GM21367 (cell line): Measurements from ENCODE around the gene PTPRB.
"Not testable (repeated sequence)": the region's sequence is repeated elsewhere in the genome, so short reads cannot be mapped to it uniquely, and the experiment has no call there.

Experiments used
- ATAC-seq: cut with Tn5 transposase; IDR thresholded peaks from one replicate; pipeline ENCODE4 v1.9.1; 2021; ENCODE audit not compliant: unreplicated experiment

Gene PTPRB

GRCh38 chr12:70549340-70550179, 87.7 kb downstream of the PTPRB start:
- ATAC-seq: no peak

- no peak for ATAC-seq
These were observed 93.8 kb downstream of the PTPRB start for GRCh38 chr12:70543444-70543843.

GRCh38 chr12:70540996-70541395, 96.2 kb downstream of the PTPRB start:
- no peak for ATAC-seq

GRCh38 chr12:70536650-70537049, 100.6 kb downstream of the PTPRB start:
- ATAC-seq: no peak

- no peak for ATAC-seq
These were observed 101.3 kb downstream of the PTPRB start for GRCh38 chr12:70535896-70536374.

- no peak for ATAC-seq
These were observed 102.8 kb downstream of the PTPRB start for GRCh38 chr12:70534466-70534865.

GRCh38 chr12:70529647-70530046, 107.6 kb downstream of the PTPRB start:
- ATAC-seq: no peak

GRCh38 chr12:70520847-70521246, 116.4 kb downstream of the PTPRB start:
- no peak for ATAC-seq

GRCh38 chr12:70513426-70513825, 123.8 kb downstream of the PTPRB start:
- no peak for ATAC-seq

GRCh38 chr12:70508178-70508577, 129.1 kb downstream of the PTPRB start:
- no peak for ATAC-seq

- no peak for ATAC-seq
These were observed 129.8 kb downstream of the PTPRB start for GRCh38 chr12:70507442-70507841.

GRCh38 chr12:70497508-70497907, 139.7 kb downstream of the PTPRB start:
- ATAC-seq: no peak

GRCh38 chr12:70492904-70493303, 144.3 kb downstream of the PTPRB start:
- ATAC-seq: not testable (repeated sequence)

GRCh38 chr12:70490928-70491327, 146.3 kb downstream of the PTPRB start:
- not testable (repeated sequence) for ATAC-seq

- ATAC-seq: peak; percentile 56
These were observed 149.8 kb downstream of the PTPRB start for GRCh38 chr12:70487440-70487839.

GRCh38 chr12:70486588-70486987, 150.6 kb downstream of the PTPRB start:
- ATAC-seq: no peak

- ATAC-seq: no peak
These were observed 151.5 kb downstream of the PTPRB start for GRCh38 chr12:70485704-70486103.

GRCh38 chr12:70484464-70484863, 152.8 kb downstream of the PTPRB start:
- no peak for ATAC-seq

- no peak for ATAC-seq
These were observed 154.5 kb downstream of the PTPRB start for GRCh38 chr12:70482764-70483163.

- no peak for ATAC-seq
These were observed 167.9 kb downstream of the PTPRB start for GRCh38 chr12:70469221-70469820.

- ATAC-seq: no peak
These were observed 168.5 kb downstream of the PTPRB start for GRCh38 chr12:70468741-70469140.
